K562 (cell line): ENCODE measurements around the gene P2RY11.

Experiments used
- BRF1 ChIP-seq: IDR thresholded peaks from 3 replicates; pipeline ENCODE4 v1.6.1; 2011; ENCODE audit warnings: borderline replicate concordance, mild to moderate bottlenecking; ENCODE audit not compliant: insufficient read length; ENCODE audit errors: extremely low read depth
- CTCF ChIP-seq, 3 experiments: IDR thresholded peaks in 2 of 3; conservative IDR thresholded peaks in 1 of 3; 2 replicates each; pipeline ENCODE4 v1.5.1; 2011 to 2012; ENCODE audit warnings: low read length in 3 of 3, mild to moderate bottlenecking in 3 of 3, control low read depth in 2 of 3, improper control_type of control experiment in 1 of 3, inconsistent platforms in 1 of 3, low read depth in 1 of 3, mixed read lengths in 1 of 3, moderate library complexity in 1 of 3; ENCODE audit not compliant: insufficient read depth in 2 of 3
- MYC ChIP-seq, 2 experiments: fragments of 250-450 bp in 1 of 2; sonication (Bioruptor Pico) in 1 of 2; IDR thresholded peaks; 2 replicates each; pipeline versions ENCODE4 v1.5.1 to v1.6.1; 2012 to 2021; ENCODE audit warnings: low read depth in 2 of 2, borderline replicate concordance in 1 of 2, improper control_type of control experiment in 1 of 2, low read length in 1 of 2, mild to moderate bottlenecking in 1 of 2, moderate library complexity in 1 of 2
- POLR2A ChIP-seq: fragments of 450-650 bp; conservative IDR thresholded peaks from 2 replicates; pipeline ENCODE4 v1.6.1; 2016

- TF ChIP-seq MYC (IDR thresholded peaks at IDR 0.05; ENCODE audit: low read depth, low read length), result no peak
- TF ChIP-seq MYC (CRISPR knock-in tag; IDR thresholded peaks at IDR 0.05; ENCODE audit: borderline replicate concordance, low read depth), result no peak
- no peak for TF ChIP-seq BRF1
- TF ChIP-seq POLR2A, result no peak
- TF ChIP-seq CTCF (IDR thresholded peaks at IDR 0.05 in 2 of 3, conservative IDR thresholded peaks at IDR 0.05 in 1 of 3; ENCODE audit: insufficient read depth in 2 of 3, low read depth in 1 of 3, low read length in 3 of 3), result no peak
Observed at GRCh38 chr19:10110972-10111317, 548 bp upstream of the P2RY11 start.
